Gastroesophageal sphincter (tissue), 4 donors: Measurements from ENCODE around the gene CHD9NB. TPM values are rescaled to one million over a fixed set of nuclear protein-coding genes. Genes with fewer than 3 reads are reported as not detected.
"Not testable (repeated sequence)": the region's sequence is repeated elsewhere in the genome, so short reads cannot be mapped to it uniquely, and the experiment has no call there.

Experiments
- ATAC-seq: fragments of 150-250 bp; one replicate; pipeline ENCODE4 v1.9.1; 2016; ENCODE audit warnings: mild to moderate bottlenecking, moderate library complexity
- H3K27ac ChIP-seq, 4 donors: fragments of 200-600 bp; sonication (generic) in 3 of 4; 1 replicate in 3 of 4; 2 replicates in 1 of 4; pipeline ENCODE4 v1.5.1; 2016 to 2019
- H3K27me3 ChIP-seq: fragments of 200-600 bp; sonication (generic); one replicate; pipeline ENCODE4 v1.5.1; 2019
- H3K36me3 ChIP-seq, 2 donors: fragments of 200-600 bp; sonication (generic); one replicate each; pipeline ENCODE4 v1.5.1; 2019; ENCODE audit warnings: control low read depth in 1 of 2
- H3K4me1 ChIP-seq, 3 donors: fragments of 200-600 bp; sonication (generic); 1 replicate in 2 of 3; 2 replicates in 1 of 3; pipeline ENCODE4 v1.5.1; 2016 to 2019; ENCODE audit warnings: control low read depth in 2 of 3
- H3K4me3 ChIP-seq, 2 donors: fragments of 200-600 bp; sonication (generic); one replicate each; pipeline ENCODE4 v1.5.1; 2019; ENCODE audit warnings: mild to moderate bottlenecking in 1 of 2, moderate library complexity in 1 of 2
- H3K9me3 ChIP-seq, 3 donors: fragments of 200-600 bp; sonication (generic); one replicate each; pipeline ENCODE4 v1.5.1; 2017 to 2019; ENCODE audit warnings: control low read depth in 2 of 3
- CTCF ChIP-seq, 4 experiments: fragments of 200-600 bp in 2 of 4; fragments of 450-650 bp in 2 of 4; sonication (generic) in 1 of 4; IDR thresholded peaks; one replicate each; pipeline ENCODE4 v1.5.1; 2017 to 2019; ENCODE audit warnings: antibody characterized with exemption in 4 of 4, mild to moderate bottlenecking in 2 of 4, moderate library complexity in 2 of 4
- EP300 ChIP-seq: sonication (generic); formaldehyde crosslinking; IDR thresholded peaks from one replicate; pipeline ENCODE4 v1.6.1; 2017; ENCODE audit warnings: antibody characterized with exemption, mild to moderate bottlenecking
- POLR2A ChIP-seq, 2 donors: fragments of 450-650 bp; IDR thresholded peaks; one replicate each; pipeline ENCODE4 v1.6.1; 2017; ENCODE audit warnings: antibody characterized with exemption in 2 of 2, mild to moderate bottlenecking in 2 of 2, moderate library complexity in 1 of 2
- POLR2AphosphoS5 ChIP-seq: sonication (generic); formaldehyde crosslinking; IDR thresholded peaks from one replicate; pipeline ENCODE4 v1.6.1; 2017; ENCODE audit warnings: antibody characterized with exemption
- WGBS, 2 donors: methylation state at CpG; one replicate each; pipeline ENCODE4 v1.1.5; 2018; ENCODE audit warnings: low coverage in 1 of 2; 5-methylcytosine and 5-hydroxymethylcytosine counted together
- total RNA-seq, 4 donors: library from RNA; depleted of rRNA; stranded (reverse); fragments of >200 nt; gene quantifications; one replicate each; pipeline ENCODE4 v1.1.0, GENCODE V29; 2016

The CHD9NB gene
- total RNA-seq, 4 donors from 2014 or later, result 0.17 to 1.1 TPM; not detected in 2

- Histone ChIP-seq H3K4me3 (no peak overlapping the region), H3K4me1 (peaks cover 0 to 51% (median 15%) of the 10 kb centered on the region in 3 donors), H3K27ac (no peak overlapping the region), H3K27me3 (no peaks in the 10 kb centered on the region), H3K36me3 (no peaks in the 10 kb centered on the region), H3K9me3 (no peaks in the 10 kb centered on the region)
- ATAC-seq, result no peak
- WGBS, 2 donors, result 77 to 92% methylated on average over 4 to 6 of the region's 6 CpGs
- TF ChIP-seq POLR2A (IDR thresholded peaks at IDR 0.05), result no peak
- no peak for TF ChIP-seq POLR2AphosphoS5
- no peak for TF ChIP-seq EP300
- TF ChIP-seq CTCF (IDR thresholded peaks at IDR 0.05), result no peak
Observed at GRCh38 chr16:53078765-53079485, 26.2 kb upstream of the CHD9NB start.

DNA sequence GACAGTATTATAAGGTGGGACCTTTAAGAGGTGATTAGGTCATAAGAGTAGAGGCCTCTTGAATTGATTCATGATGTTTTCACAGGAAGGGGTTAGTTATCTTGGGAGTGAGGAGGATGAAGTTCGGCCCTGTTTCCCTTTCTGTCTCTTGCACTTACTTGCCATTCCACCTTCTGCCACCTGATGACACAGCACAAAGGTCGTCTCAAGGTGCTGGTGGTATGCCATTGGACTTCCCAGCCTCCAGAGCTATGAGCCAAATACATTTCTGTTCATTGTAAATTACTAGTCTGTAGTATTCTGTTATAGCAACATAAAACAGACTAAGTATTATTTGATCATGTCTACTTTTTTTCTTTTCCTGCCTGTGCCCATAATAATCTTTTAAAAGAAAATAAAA lies 25.6 kb upstream of the CHD9NB start:
- 64 to 67% methylated on average over 1 to 2 of the region's 2 CpGs for WGBS, 2 donors
- ATAC-seq, result no peak
- TF ChIP-seq CTCF (IDR thresholded peaks at IDR 0.05) (no peak), POLR2AphosphoS5 (no peak), POLR2A (IDR thresholded peaks at IDR 0.05) (no peak), EP300 (no peak)
- no peaks in the 10 kb centered on the region for H3K9me3 ChIP-seq
- peaks cover 0 to 52% (median 15%) of the 10 kb centered on the region in 3 donors for H3K4me1 ChIP-seq
- H3K36me3 ChIP-seq, result no peaks in the 10 kb centered on the region
- H3K4me3 ChIP-seq, result no peak overlapping the region
- no peak overlapping the region for H3K27ac ChIP-seq
- no peaks in the 10 kb centered on the region for H3K27me3 ChIP-seq

DNA sequence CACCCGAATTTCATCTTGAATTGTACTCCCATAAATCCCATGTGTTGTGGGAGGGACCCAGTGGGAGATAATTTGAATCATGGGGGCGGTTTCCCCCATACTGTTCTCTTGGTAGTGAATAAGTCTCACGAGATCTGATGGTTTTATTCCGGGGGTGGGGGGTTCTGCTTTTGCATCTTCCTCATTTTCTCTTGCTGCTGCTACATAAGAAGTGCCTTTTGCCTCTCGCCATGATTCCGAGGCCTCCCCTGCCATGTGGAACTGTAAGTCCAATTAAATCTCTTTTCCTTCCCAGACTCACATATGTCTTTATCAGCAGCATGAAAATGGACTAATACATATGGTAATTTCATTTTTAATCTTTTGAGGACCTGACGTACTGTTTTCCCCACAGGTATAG lies 22.8 kb upstream of the CHD9NB start:
- H3K36me3 ChIP-seq, H3K9me3 ChIP-seq, H3K4me3 ChIP-seq, H3K27ac ChIP-seq, H3K27me3 ChIP-seq, ATAC-seq: not testable (repeated sequence)
- H3K4me1 ChIP-seq, result peaks cover 0 to 55% (median 13%) of the 10 kb centered on the region in 3 donors
- 82 to 95% methylated on average over 7 of the region's 7 CpGs for WGBS, 2 donors

DNA sequence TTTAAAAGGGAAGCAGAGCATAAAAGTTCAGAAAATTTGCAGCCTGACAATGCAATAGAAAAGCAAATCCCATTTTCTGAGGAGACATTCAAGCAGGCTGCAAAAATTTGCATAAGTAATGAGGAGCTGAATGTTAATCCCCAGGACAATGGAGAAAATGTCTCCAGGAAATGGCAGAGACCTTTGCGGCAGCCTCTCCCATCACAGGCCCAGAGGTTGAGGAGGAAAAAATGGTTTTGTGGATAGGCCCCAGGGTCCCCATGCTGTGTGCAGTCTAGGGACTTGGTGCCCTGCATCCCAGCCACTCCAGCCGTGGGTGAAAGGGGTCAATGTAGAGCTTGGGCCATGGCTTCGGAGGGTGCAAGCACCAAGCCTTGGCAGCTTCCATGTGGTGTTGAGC lies 21.6 kb upstream of the CHD9NB start:
- H3K27ac ChIP-seq, H3K36me3 ChIP-seq, ATAC-seq, H3K4me3 ChIP-seq, H3K27me3 ChIP-seq, H3K9me3 ChIP-seq: not testable (repeated sequence)
- WGBS, 2 donors, result 50 to 100% methylated on average over 1 to 2 of the region's 3 CpGs
- peaks cover 0 to 48% (median 7%) of the 10 kb centered on the region in 3 donors for H3K4me1 ChIP-seq

- 76 to 89% methylated on average over 6 of the region's 6 CpGs for WGBS, 2 donors
- H3K4me1 ChIP-seq, result peaks cover 0 to 37% (median 7%) of the 10 kb centered on the region in 3 donors
- no peak for TF ChIP-seq CTCF (IDR thresholded peaks at IDR 0.05)
- H3K27me3 ChIP-seq, result no peaks in the 10 kb centered on the region
- peak overlapping the region in 2 of 4 donors; percentile 53 to 61 for H3K27ac ChIP-seq
- H3K9me3 ChIP-seq, result no peaks in the 10 kb centered on the region
- no peak for ATAC-seq
- H3K4me3 ChIP-seq, result no peak overlapping the region
- peaks cover 0 to 5% of the 10 kb centered on the region in 2 donors for H3K36me3 ChIP-seq
Observed at GRCh38 chr16:53073022-53073421, 20.3 kb upstream of the CHD9NB start.

GRCh38 chr16:53071748-53072301 lies 19.1 kb upstream of the CHD9NB start:
- Histone ChIP-seq H3K4me3 (peak overlapping the region in 1 of 2 donors; percentile 11), H3K27me3 (no peaks in the 10 kb centered on the region), H3K4me1 (peaks cover 0 to 37% (median 7%) of the 10 kb centered on the region in 3 donors), H3K27ac (peak overlapping the region; percentile 6 to 77 (median 62)), H3K9me3 (no peaks in the 10 kb centered on the region), H3K36me3 (peaks cover 0 to 6% of the 10 kb centered on the region in 2 donors)
- 29 to 32% methylated on average over 5 to 6 of the region's 6 CpGs for WGBS, 2 donors
- TF ChIP-seq POLR2A (IDR thresholded peaks at IDR 0.05) (no peak), CTCF (IDR thresholded peaks at IDR 0.05) (no peak), EP300 (no peak), POLR2AphosphoS5 (no peak)
- ATAC-seq, result peak; percentile 74
